SK-N-SH treated with all-trans-retinoic acid at 6 μM for 48 hours (cell line): ENCODE measurements around the gene KNDC1.

Source experiments
- ARNTL ChIP-seq: fragments of 450-650 bp; formaldehyde crosslinking; IDR thresholded peaks from 2 replicates; pipeline ENCODE4 v1.5.0; 2020; ENCODE audit warnings: low read depth, mild to moderate bottlenecking, moderate library complexity, borderline replicate concordance
- BACH2 ChIP-seq: fragments of 250-450 bp; sonication (Bioruptor Pico); IDR thresholded peaks from 2 replicates; pipeline ENCODE4 v1.9.0; 2021; ENCODE audit warnings: mild to moderate bottlenecking, borderline replicate concordance
- SNAI2 ChIP-seq: fragments of 250-450 bp; sonication (Bioruptor Pico); IDR thresholded peaks from 2 replicates; pipeline ENCODE4 v1.5.0; 2020; ENCODE audit warnings: mild to moderate bottlenecking, moderate library complexity
- TOX ChIP-seq: fragments of 250-450 bp; sonication (Bioruptor Pico); IDR thresholded peaks from 2 replicates; pipeline ENCODE4 v1.8.0; 2021; ENCODE audit warnings: mild to moderate bottlenecking, moderate library complexity, borderline replicate concordance
- ZFP30 ChIP-seq: fragments of 450-650 bp; formaldehyde crosslinking; IDR thresholded peaks from 2 replicates; pipeline ENCODE4 v1.5.0; 2022; ENCODE audit warnings: mild to moderate bottlenecking, moderate library complexity
- ZNF8 ChIP-seq: fragments of 450-650 bp; formaldehyde crosslinking; IDR thresholded peaks from 2 replicates; pipeline ENCODE4 v1.5.0; 2020; ENCODE audit warnings: mild to moderate bottlenecking, moderate library complexity

- TF ChIP-seq TOX: no peak
- TF ChIP-seq ZFP30 (CRISPR knock-in tag): no peak
- no peak for TF ChIP-seq ZNF8 (CRISPR knock-in tag)
- no peak for TF ChIP-seq ARNTL (CRISPR knock-in tag)
- TF ChIP-seq BACH2 (CRISPR knock-in tag): no peak
- no peak for TF ChIP-seq SNAI2
Observed at GRCh38 chr10:133160826-133161471, 930 bp downstream of the KNDC1 start.
